ENCODE measurements around the gene SERGEF.

DNA sequence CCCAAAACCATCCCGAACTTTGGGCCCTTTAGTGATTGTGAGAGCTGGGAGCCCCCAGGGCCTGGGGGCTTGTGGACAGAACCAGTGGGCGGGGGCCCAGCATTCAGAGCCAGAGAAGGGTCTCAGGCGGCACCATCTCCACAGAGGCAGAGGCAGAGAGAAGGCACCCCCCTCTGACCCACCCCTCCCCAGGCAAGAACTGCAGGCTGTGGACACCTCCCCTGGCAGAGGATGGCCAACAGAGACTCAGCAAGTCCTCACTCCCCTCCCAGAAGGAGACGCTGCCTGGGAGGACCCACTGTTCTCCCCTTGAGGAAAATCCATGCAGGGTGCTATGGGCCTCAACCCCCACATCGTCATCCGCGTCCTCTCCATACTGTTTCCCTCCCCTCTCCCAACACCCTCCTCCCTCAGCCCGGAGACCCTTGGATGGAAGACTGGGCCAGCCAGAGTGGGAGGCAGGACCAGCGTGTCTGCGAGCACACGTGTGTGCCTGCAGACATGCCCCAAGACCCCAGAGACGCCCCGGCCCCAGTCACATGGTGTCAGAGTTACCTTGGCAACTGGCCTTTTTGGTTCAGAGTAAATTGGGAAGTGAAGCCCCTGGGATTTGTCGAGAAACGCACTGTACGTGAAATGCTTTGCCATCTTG, 235.6 kb downstream of the SERGEF start:
- TF ChIP-seq MXI1 (IDR thresholded peaks at IDR 0.05; ENCODE audit: borderline replicate concordance, low read depth, low read length) (no peak), RAD21 (IDR thresholded peaks at IDR 0.05; ENCODE audit: low read length) (no peak), CTCF (conservative IDR thresholded peaks at IDR 0.05; ENCODE audit: low read depth, low read length) (no peak), POLR2A (IDR thresholded peaks at IDR 0.05; ENCODE audit: low read depth, low read length) (no peak), SMC3 (IDR thresholded peaks at IDR 0.05; ENCODE audit: low read depth, low read length) (no peak), CEBPB (IDR thresholded peaks at IDR 0.05; ENCODE audit: low read depth, low read length) (no peak), CHD1 (IDR thresholded peaks at IDR 0.05; ENCODE audit: low read depth, low read length) (no peak)
- TF ChIP-seq, protein P1, sequence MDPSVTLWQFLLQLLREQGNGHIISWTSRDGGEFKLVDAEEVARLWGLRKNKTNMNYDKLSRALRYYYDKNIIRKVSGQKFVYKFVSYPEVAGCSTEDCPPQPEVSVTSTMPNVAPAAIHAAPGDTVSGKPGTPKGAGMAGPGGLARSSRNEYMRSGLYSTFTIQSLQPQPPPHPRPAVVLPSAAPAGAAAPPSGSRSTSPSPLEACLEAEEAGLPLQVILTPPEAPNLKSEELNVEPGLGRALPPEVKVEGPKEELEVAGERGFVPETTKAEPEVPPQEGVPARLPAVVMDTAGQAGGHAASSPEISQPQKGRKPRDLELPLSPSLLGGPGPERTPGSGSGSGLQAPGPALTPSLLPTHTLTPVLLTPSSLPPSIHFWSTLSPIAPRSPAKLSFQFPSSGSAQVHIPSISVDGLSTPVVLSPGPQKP (IDR thresholded peaks at IDR 0.05; ENCODE audit: borderline replicate concordance, low read depth, low read length): no peak

All from IMR-90 (cell line).